K562 (cell line): Measurements from ENCODE around the gene AMER3. TPM values are rescaled to one million over a fixed set of nuclear protein-coding genes. Genes with fewer than 3 reads are reported as not detected.

Experiments
- ATAC-seq: fragments of 200-7000 bp; cut with Tn5 transposase; 3 replicates; pipeline ENCODE4 v1.9.1; 2020; ENCODE audit warnings: moderate library complexity
- BruUV-seq: library from RNA; stranded (reverse); fragments of 400-500 nt; replicated peaks from 2 replicates; lab custom pipeline; 2021; lab: Mats Ljungman, UMichigan
- CTCF ChIA-PET: fragments of 300-600 bp; formaldehyde crosslinking; extraction: SDS; loops from one replicate; lab custom pipeline; 2021; ENCODE audit warnings: low intra/inter-chr PET ratio; lab: Yijun Ruan, JAX
- POLR2A ChIA-PET: fragments of 300-600, 350-650 bp; sonication (Branson Sonifier 250); formaldehyde crosslinking; extraction: SDS; loops from one replicate; lab custom pipeline; 2021; ENCODE audit warnings: antibody characterized with exemption, inconsistent platforms; lab: Yijun Ruan, JAX
- DNase-seq, 4 experiments: peaks; one replicate each; pipeline versions ENCODE4 v3.0.0 to v3.0.0-alpha.2; 2011 to 2018; ENCODE audit warnings: low spot score in 3 of 4, mixed read lengths in 3 of 4; ENCODE audit errors: extremely low read depth in 1 of 4
- FAIRE-seq: peaks from 2 replicates; lab custom pipeline; 2011; peaks lifted over from hg19 to GRCh38; lab: Jason Lieb, UNC
- H2AFZ ChIP-seq: 2 replicates; pipeline ENCODE4 v1.6.0; 2011; ENCODE audit warnings: low read depth, low read length, control low read depth, inconsistent platforms
- H3K27ac ChIP-seq: fragments of 200-600 bp; 3 replicates; pipeline ENCODE4 v1.8.0; 2011; ENCODE audit warnings: low read depth, mild to moderate bottlenecking, control low read depth, inconsistent platforms, low read length, moderate library complexity, mixed read lengths; ENCODE audit errors: extremely low read depth
- H3K27me3 ChIP-seq, 2 experiments: fragments of 300-600 bp in 1 of 2; 2 replicates in 1 of 2; 3 replicates in 1 of 2; pipeline versions ENCODE4 v1.6.0 to v1.8.0; 2011; ENCODE audit warnings: inconsistent platforms in 2 of 2, low read length in 2 of 2, mild to moderate bottlenecking in 1 of 2, mixed read lengths in 1 of 2, moderate library complexity in 1 of 2; ENCODE audit not compliant: control insufficient read depth in 2 of 2, insufficient read depth in 2 of 2
- H3K36me3 ChIP-seq: fragments of 300-600 bp; 3 replicates; pipeline ENCODE4 v1.8.0; 2011; ENCODE audit warnings: mild to moderate bottlenecking, low read length, inconsistent platforms; ENCODE audit not compliant: control insufficient read depth, insufficient read depth
- H3K4me1 ChIP-seq, 2 experiments: fragments of 200-600 bp in 1 of 2; replicated peaks in 1 of 2; 2 replicates in 1 of 2; 3 replicates in 1 of 2; pipeline versions ENCODE4 v1.5.1 to v1.8.0; 2011; ENCODE audit warnings: inconsistent platforms in 2 of 2, low read length in 2 of 2, mild to moderate bottlenecking in 1 of 2, mixed read lengths in 1 of 2, moderate library complexity in 1 of 2; ENCODE audit not compliant: control insufficient read depth in 2 of 2, insufficient read depth in 2 of 2
- H3K4me2 ChIP-seq: 2 replicates; pipeline ENCODE4 v1.6.1; 2011; ENCODE audit warnings: low read length, control low read depth, inconsistent platforms, mixed read lengths; ENCODE audit not compliant: insufficient read depth
- H3K4me3 ChIP-seq: fragments of 200-600 bp; sonication (generic), shearing (Covaris generic); 2 replicates; pipeline ENCODE4 v1.5.1; 2016; ENCODE audit warnings: control low read depth, inconsistent platforms
- H3K79me2 ChIP-seq: fragments of 200-600 bp; 3 replicates; pipeline ENCODE4 v1.8.0; 2011; ENCODE audit warnings: low read length, inconsistent platforms; ENCODE audit not compliant: control insufficient read depth, insufficient read depth
- H3K9ac ChIP-seq, 2 experiments: 2 replicates each; pipeline versions ENCODE4 v1.6.0 to v1.6.1; 2011; ENCODE audit warnings: low read depth in 2 of 2, low read length in 2 of 2, control low read depth in 1 of 2, inconsistent platforms in 1 of 2, mild to moderate bottlenecking in 1 of 2, mixed read lengths in 1 of 2; ENCODE audit not compliant: insufficient read depth in 1 of 2
- H3K9me1 ChIP-seq: one replicate; pipeline ENCODE4 v1.6.0; 2011; ENCODE audit warnings: inconsistent platforms, mild to moderate bottlenecking, low read length, moderate library complexity; ENCODE audit not compliant: control insufficient read depth, insufficient read depth
- H3K9me3 ChIP-seq: replicated peaks from 2 replicates; pipeline ENCODE4 v1.5.1; 2011; ENCODE audit warnings: low read depth, low read length, inconsistent platforms; ENCODE audit not compliant: control insufficient read depth, insufficient read depth
- H4K20me1 ChIP-seq: replicated peaks from 2 replicates; pipeline ENCODE4 v1.6.1; 2011; ENCODE audit warnings: low read length, inconsistent platforms, mixed read lengths; ENCODE audit not compliant: control insufficient read depth, insufficient read depth
- CHD4 ChIP-seq: fragments of 200-600 bp; sonication (generic); IDR thresholded peaks from 3 replicates; pipeline ENCODE4 v1.6.1; 2012; ENCODE audit warnings: low read depth, mild to moderate bottlenecking, mixed read lengths, low read length, inconsistent platforms; ENCODE audit not compliant: insufficient read depth, insufficient replicate concordance, poor library complexity, severe bottlenecking
- COPS2 ChIP-seq: fragments of 450-650 bp; conservative IDR thresholded peaks from 2 replicates; pipeline ENCODE4 v1.6.1; 2016; ENCODE audit warnings: mild to moderate bottlenecking, moderate library complexity
- CTCF ChIP-seq, 3 experiments: IDR thresholded peaks in 2 of 3; conservative IDR thresholded peaks in 1 of 3; 2 replicates each; pipeline ENCODE4 v1.5.1; 2011 to 2012; ENCODE audit warnings: low read length in 3 of 3, mild to moderate bottlenecking in 3 of 3, control low read depth in 2 of 3, improper control_type of control experiment in 1 of 3, inconsistent platforms in 1 of 3, low read depth in 1 of 3, mixed read lengths in 1 of 3, moderate library complexity in 1 of 3; ENCODE audit not compliant: insufficient read depth in 2 of 3
- NCOR1 ChIP-seq: fragments of 450-650 bp; IDR thresholded peaks from 2 replicates; pipeline ENCODE4 v1.6.1; 2016; ENCODE audit warnings: mild to moderate bottlenecking, moderate library complexity
- NFRKB ChIP-seq: fragments of 450-650 bp; IDR thresholded peaks from 2 replicates; pipeline ENCODE4 v1.6.1; 2016; ENCODE audit warnings: low read depth
- POLR2B ChIP-seq: fragments of 450-650 bp; IDR thresholded peaks from 2 replicates; pipeline ENCODE4 v1.6.1; 2018; ENCODE audit warnings: low read depth; ENCODE audit not compliant: partially characterized antibody
- WGBS: fragments of 100-300 bp; shearing (Covaris generic); methylation state at CpG from one replicate; pipeline ENCODE4 v1.1.6; 2016; ENCODE audit warnings: low coverage, mixed read lengths; ENCODE audit not compliant: insufficient coverage; ENCODE audit errors: missing lambda C conversion rate; 5-methylcytosine and 5-hydroxymethylcytosine counted together
- in situ Hi-C: fragments of 300-500 bp; cut with MboI; formaldehyde crosslinking; loops from 4 replicates; pipeline ENCODE4 v1.15.0; 2018; ENCODE audit warnings: inconsistent platforms, mixed read lengths
- intact Hi-C: fragments of 100-400 bp; cut with micrococcal nuclease; formaldehyde crosslinking; loops from 2 replicates; pipeline ENCODE4 v1.14.2; 2022
- polyA plus RNA-seq, 8 experiments: library from polyadenylated mRNA; depleted of rRNA in 4 of 8; stranded (reverse) in 5 of 8; unstranded in 3 of 8; fragments of >200 nt; fragmentation: Nextera tagmentation in 2 of 8; fragmentation: Illumina TruSeq in 1 of 8; extraction: Ambion mirVana in 2 of 8; extraction: Trizol in 1 of 8; gene quantifications; 2 replicates each; pipeline versions ENCODE4 v1.2.1 to v1.2.3, GENCODE V29; 2011 to 2014; ENCODE audit warnings: inconsistent platforms in 1 of 8, missing spikeins in 1 of 8
- total RNA-seq, 7 experiments: library from RNA; depleted of rRNA in 6 of 7; stranded (reverse); fragments of >200 nt in 6 of 7; fragmentation: Illumina TruSeq in 2 of 7; extraction: Trizol in 2 of 7; gene quantifications; 2 replicates each; pipeline versions ENCODE4 v1.2.1 to v1.2.3, GENCODE V29; 2011 to 2021; ENCODE audit warnings: low replicate concordance in 1 of 7

Gene AMER3
- total and polyA plus RNA-seq, 9 of the 15 experiments (the other 6 are each of a cell fraction or from before 2014, with no cell fraction given) = not detected

- POLR2A ChIA-PET = interaction anchor here (0.6 kb wide), 1 partner anchor 59 kb away, joined by 3 read pairs; no protein-coding TSS in a partner anchor
- in situ Hi-C loops (no loop called here), intact Hi-C loops (no loop called here)
- no peaks in the 10 kb centered on the region for H3K79me2 ChIP-seq
- TF ChIP-seq NFRKB (no peak), NCOR1 (no peak), COPS2 (no peak), CHD4 (no peak), POLR2B (no peak), CTCF (IDR thresholded peaks at IDR 0.05 in 2 of 3, conservative IDR thresholded peaks at IDR 0.05 in 1 of 3; ENCODE audit: insufficient read depth in 2 of 3, low read depth in 1 of 3, low read length in 3 of 3) (no peak)
- H3K27ac ChIP-seq = no peak overlapping the region
- peaks cover 0 to 5% of the 10 kb centered on the region in 2 experiments; a peak in 2 of 5 replicates for H3K4me1 ChIP-seq
- H3K9me3 ChIP-seq = no peaks in the 10 kb centered on the region
- H3K4me2 ChIP-seq = no peak overlapping the region
- BruUV-seq = no TSS peak
- no peak overlapping the region for H2AFZ ChIP-seq
- WGBS = under 1% methylated on average over 14 of the region's 14 CpGs
- DNase-seq (no peak), ATAC-seq (no peak), FAIRE-seq (no peak)
- H3K4me3 ChIP-seq = no peak overlapping the region
- H3K9me1 ChIP-seq = no peaks in the 10 kb centered on the region
- H4K20me1 ChIP-seq = no peaks in the 10 kb centered on the region; the same call in 1 of the 2 replicates
- no peaks in the 10 kb centered on the region for H3K36me3 ChIP-seq
- CTCF ChIA-PET = no interaction called here
- peaks cover 0 to 67% of the 10 kb centered on the region in 2 experiments; a peak in 4 of 5 replicates for H3K27me3 ChIP-seq
- H3K9ac ChIP-seq = no peak overlapping the region
Observed at GRCh38 chr2:130760754-130761751, 5.7 kb downstream of the AMER3 start.
